GM10266 (cell line): ENCODE results near the gene NELL1.

Source experiments
- DNase-seq: peaks from one replicate; pipeline ENCODE4 v3.0.0; 2012; ENCODE audit errors: extremely low spot score
- CTCF ChIP-seq: IDR thresholded peaks from 2 replicates; pipeline ENCODE4 v1.5.1; 2012; ENCODE audit warnings: mild to moderate bottlenecking, low read depth; ENCODE audit not compliant: control insufficient read depth, insufficient read depth; ENCODE audit errors: missing control alignments

The NELL1 gene

DNA sequence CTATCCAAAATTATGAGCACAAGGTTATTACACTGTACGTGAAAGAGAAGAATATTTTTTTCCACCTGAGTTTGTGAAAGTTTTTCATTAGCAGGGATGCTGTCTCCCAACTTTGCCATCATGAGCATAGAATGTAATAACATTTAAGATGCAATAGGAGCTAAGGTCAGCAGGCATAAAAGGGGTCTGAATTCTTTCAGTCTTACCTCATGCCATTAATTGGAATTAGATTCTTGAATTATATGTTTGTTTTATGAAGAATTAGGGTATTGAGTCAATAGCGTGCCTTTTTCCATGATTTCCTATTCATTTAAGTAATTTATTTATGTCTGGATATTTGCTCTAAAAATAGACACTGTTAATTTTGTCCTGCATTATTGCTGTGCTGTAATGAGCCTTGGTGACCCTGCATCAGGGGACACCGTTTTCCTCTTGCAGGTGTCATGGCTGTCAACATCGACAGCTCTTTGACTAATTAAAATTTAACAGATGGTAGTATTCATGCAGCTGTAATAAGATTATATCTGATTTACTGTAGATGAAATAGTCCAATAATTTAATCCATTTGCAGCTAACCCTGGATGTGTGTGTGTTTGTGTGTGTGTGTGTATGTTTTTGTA is 637.5 kb downstream of the NELL1 start:
- no peak for TF ChIP-seq CTCF
- no peak for DNase-seq

- no peak for DNase-seq
- no peak for TF ChIP-seq CTCF
Observed at GRCh38 chr11:21307874-21308273, 638.5 kb downstream of the NELL1 start.

DNA sequence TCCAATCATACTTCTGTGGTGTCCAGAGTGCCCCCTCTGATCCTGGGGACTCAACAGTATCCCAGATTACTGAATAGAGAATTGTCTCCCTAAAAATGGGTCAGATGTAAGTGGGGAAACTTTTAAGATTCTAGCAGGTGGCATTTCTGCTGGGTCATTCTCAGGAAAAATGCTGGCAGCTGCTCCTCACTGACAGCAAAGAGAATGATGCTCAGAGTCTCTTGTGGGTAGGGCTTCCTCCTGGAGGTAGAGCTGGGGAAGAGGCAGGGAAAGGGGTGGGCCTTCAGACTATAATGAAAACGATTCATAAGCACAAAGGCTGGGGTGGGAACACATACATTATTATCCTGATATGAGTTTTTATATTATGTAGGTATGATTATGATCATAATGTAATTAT is 647.2 kb downstream of the NELL1 start:
- no peak for TF ChIP-seq CTCF

DNA sequence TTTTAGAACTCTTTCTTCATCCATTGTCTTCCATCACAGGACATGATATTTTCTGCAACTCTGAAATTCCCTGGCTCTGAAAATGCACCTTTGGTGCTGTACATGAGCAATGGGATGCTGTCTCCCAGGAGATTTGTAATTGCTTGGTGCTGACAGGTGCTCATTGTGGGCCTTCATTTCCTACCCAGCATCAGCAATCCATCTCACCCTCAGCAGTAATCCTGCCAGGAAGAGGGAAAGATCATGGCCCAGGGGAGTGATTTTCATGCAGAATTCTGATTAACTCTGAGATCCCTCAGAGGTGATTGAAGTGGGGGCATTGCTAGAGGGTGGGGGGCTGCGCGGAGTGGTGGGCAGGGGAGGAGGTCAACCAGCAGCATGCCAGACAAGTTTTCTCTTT is 651.7 kb downstream of the NELL1 start:
- no peak for TF ChIP-seq CTCF
- DNase-seq, result no peak

More for the DNA sequence above, 647.2 kb downstream of the NELL1 start:
- no peak for DNase-seq

DNA sequence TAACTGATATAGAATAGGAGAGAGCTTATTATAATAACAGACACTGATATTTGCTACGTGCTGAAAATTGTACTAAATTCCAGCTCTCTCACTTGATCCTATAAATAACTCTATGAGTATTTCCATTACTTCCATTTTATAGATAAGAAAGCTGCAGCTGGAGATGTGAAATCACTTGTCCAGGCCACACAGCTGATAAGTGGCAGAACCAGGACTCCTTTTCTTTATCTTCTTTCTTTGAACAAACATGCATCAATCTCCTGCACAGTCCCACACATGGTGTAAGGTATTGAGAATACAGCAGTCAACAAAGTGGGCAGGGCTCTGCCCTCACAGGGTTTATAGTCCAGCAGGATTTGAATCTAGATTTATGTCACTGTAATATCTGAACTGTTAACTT is 652.1 kb downstream of the NELL1 start:
- DNase-seq, result no peak
- no peak for TF ChIP-seq CTCF

DNA sequence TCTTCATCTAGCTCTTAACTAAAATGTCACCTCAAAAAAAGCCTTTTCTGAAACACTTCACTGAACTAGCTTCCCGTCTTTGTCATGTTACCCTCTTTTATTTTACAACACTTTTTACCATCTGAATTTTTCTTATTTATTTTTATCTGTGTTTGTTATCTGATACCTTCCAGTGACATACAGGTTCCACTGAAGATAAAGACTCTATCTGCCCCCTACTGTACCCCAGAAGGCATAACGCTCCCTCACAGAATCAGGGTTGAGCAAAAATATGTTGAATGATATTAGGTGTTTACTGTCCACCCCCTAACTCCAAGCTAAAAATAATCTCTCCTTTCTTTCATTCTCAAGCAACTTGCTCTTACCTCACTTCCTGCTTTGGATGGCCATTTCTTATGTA is 654.2 kb downstream of the NELL1 start:
- TF ChIP-seq CTCF, result no peak

DNA sequence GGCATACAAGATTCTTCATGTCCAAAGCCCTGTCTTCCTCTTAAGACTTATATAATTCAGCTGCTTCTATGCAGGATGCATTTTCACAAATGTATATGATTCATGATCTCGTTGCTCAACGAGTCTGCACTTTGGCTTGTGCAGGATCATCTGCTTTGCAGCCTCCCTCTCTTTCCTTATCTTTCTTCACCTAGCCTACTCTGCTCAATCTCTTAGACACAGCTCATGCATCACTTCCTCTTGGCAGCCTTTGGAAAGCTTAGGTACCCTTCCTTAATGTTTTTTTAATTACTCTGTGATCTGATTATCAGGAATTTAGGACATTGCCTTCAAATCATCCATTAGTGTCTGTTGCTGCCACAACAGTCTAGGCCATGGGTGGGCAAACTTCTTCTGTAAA is 673.8 kb downstream of the NELL1 start:
- DNase-seq, result no peak
- TF ChIP-seq CTCF, result no peak

More for the DNA sequence above, 654.2 kb downstream of the NELL1 start:
- no peak for DNase-seq
